H9 (cell line): ENCODE results near the gene MRPS31. TPM values are rescaled to one million over a fixed set of nuclear protein-coding genes. Genes with fewer than 3 reads are reported as not detected.

Experiments
- DNase-seq: peaks from one replicate; pipeline ENCODE4 v3.0.0-alpha.2; 2017
- H2AFZ ChIP-seq: one replicate; pipeline ENCODE4 v1.6.1; 2013; ENCODE audit warnings: mild to moderate bottlenecking, low read length, control low read depth, moderate library complexity
- H2AK5ac ChIP-seq: 2 replicates; pipeline ENCODE4 v1.6.1; 2013; ENCODE audit warnings: low read length, control low read depth, mixed read lengths; ENCODE audit not compliant: insufficient read length
- H2BK120ac ChIP-seq: one replicate; pipeline ENCODE4 v1.6.1; 2013; ENCODE audit warnings: low read depth, mild to moderate bottlenecking, low read length, control low read depth, inconsistent platforms; ENCODE audit not compliant: poor library complexity, severe bottlenecking
- H2BK12ac ChIP-seq: 2 replicates; pipeline ENCODE4 v1.6.1; 2013; ENCODE audit warnings: low read length, control low read depth, mixed read lengths, low read depth; ENCODE audit not compliant: insufficient read length
- H2BK15ac ChIP-seq: 2 replicates; pipeline ENCODE4 v1.6.1; 2013; ENCODE audit warnings: low read depth, low read length, control low read depth
- H2BK20ac ChIP-seq: one replicate; pipeline ENCODE4 v1.6.1; 2013; ENCODE audit warnings: low read depth, mild to moderate bottlenecking, low read length, control low read depth, inconsistent platforms; ENCODE audit not compliant: poor library complexity, severe bottlenecking
- H2BK5ac ChIP-seq: 2 replicates; pipeline ENCODE4 v1.6.1; 2013; ENCODE audit warnings: low read length, control low read depth, mixed read lengths; ENCODE audit not compliant: insufficient read length
- H3K14ac ChIP-seq: 2 replicates; pipeline ENCODE4 v1.6.1; 2013; ENCODE audit warnings: low read length, control low read depth; ENCODE audit not compliant: insufficient read depth
- H3K18ac ChIP-seq: 2 replicates; pipeline ENCODE4 v1.6.1; 2013; ENCODE audit warnings: low read depth, mild to moderate bottlenecking, mixed read lengths, low read length, control low read depth; ENCODE audit not compliant: insufficient read length
- H3K23ac ChIP-seq: 2 replicates; pipeline ENCODE4 v1.6.1; 2013; ENCODE audit warnings: low read length, control low read depth, mixed read lengths, low read depth; ENCODE audit not compliant: insufficient read length
- H3K23me2 ChIP-seq: 2 replicates; pipeline ENCODE4 v1.6.1; 2013; ENCODE audit warnings: low read depth, mild to moderate bottlenecking, mixed read lengths, low read length, control low read depth; ENCODE audit not compliant: insufficient read length, poor library complexity, severe bottlenecking
- H3K27ac ChIP-seq: 2 replicates; pipeline ENCODE4 v1.5.1; 2013; ENCODE audit warnings: low read length, control low read depth, mixed read lengths, low read depth; ENCODE audit not compliant: insufficient read length
- H3K27me3 ChIP-seq: 2 replicates; pipeline ENCODE4 v1.6.1; 2013; ENCODE audit warnings: low read length, control low read depth, inconsistent platforms; ENCODE audit not compliant: insufficient read depth
- H3K4ac ChIP-seq: 2 replicates; pipeline ENCODE4 v1.6.1; 2013; ENCODE audit warnings: low read depth, mild to moderate bottlenecking, control low read depth, inconsistent platforms, low read length, moderate library complexity
- H3K4me1 ChIP-seq: 2 replicates; pipeline ENCODE4 v1.6.1; 2013; ENCODE audit warnings: low read length, control low read depth, inconsistent platforms; ENCODE audit not compliant: insufficient read depth
- H3K4me2 ChIP-seq: 2 replicates; pipeline ENCODE4 v1.6.1; 2013; ENCODE audit warnings: low read length, control low read depth, mixed read lengths; ENCODE audit not compliant: insufficient read length, insufficient read depth
- H3K56ac ChIP-seq: 2 replicates; pipeline ENCODE4 v1.6.1; 2013; ENCODE audit warnings: low read depth, mild to moderate bottlenecking, mixed read lengths, low read length, control low read depth; ENCODE audit not compliant: insufficient read length
- H3K79me1 ChIP-seq: 2 replicates; pipeline ENCODE4 v1.6.1; 2013; ENCODE audit warnings: low read depth, mild to moderate bottlenecking, moderate library complexity, low read length, control low read depth, inconsistent platforms; ENCODE audit not compliant: insufficient read depth, poor library complexity, severe bottlenecking
- H3K79me2 ChIP-seq: 2 replicates; pipeline ENCODE4 v1.6.1; 2013; ENCODE audit warnings: low read length, control low read depth, inconsistent platforms; ENCODE audit not compliant: insufficient read depth
- H3K9ac ChIP-seq: 2 replicates; pipeline ENCODE4 v1.6.1; 2013; ENCODE audit warnings: low read length, control low read depth, mixed read lengths; ENCODE audit not compliant: insufficient read length; ENCODE audit errors: extremely low read depth
- H3K9me3 ChIP-seq: one replicate; pipeline ENCODE4 v1.6.1; 2013; ENCODE audit warnings: low read depth, low read length, inconsistent platforms; ENCODE audit not compliant: control insufficient read depth
- H3T11ph ChIP-seq: one replicate; pipeline ENCODE4 v1.6.1; 2013; ENCODE audit warnings: mild to moderate bottlenecking, low read length, control low read depth, inconsistent platforms
- H4K20me1 ChIP-seq: one replicate; pipeline ENCODE4 v1.6.1; 2013; ENCODE audit not compliant: control insufficient read depth, insufficient read length, insufficient read depth
- H4K5ac ChIP-seq: 2 replicates; pipeline ENCODE4 v1.6.1; 2013; ENCODE audit warnings: low read depth, mild to moderate bottlenecking, mixed read lengths, low read length, control low read depth; ENCODE audit not compliant: insufficient read length
- H4K8ac ChIP-seq: replicated peaks from 2 replicates; pipeline ENCODE4 v1.6.1; 2013; ENCODE audit warnings: low read length, control low read depth, mixed read lengths, low read depth; ENCODE audit not compliant: insufficient read length
- H4K91ac ChIP-seq: 2 replicates; pipeline ENCODE4 v1.6.1; 2013; ENCODE audit warnings: low read depth, mild to moderate bottlenecking, moderate library complexity, mixed read lengths, low read length, control low read depth; ENCODE audit not compliant: insufficient read length
- H3K27ac Mint-ChIP-seq, 3 experiments: 2 replicates in 2 of 3; 3 replicates in 1 of 3; pipeline ENCODE4 v1.8.0; 2020 to 2021; ENCODE audit warnings: mixed read lengths in 3 of 3, mild to moderate bottlenecking in 1 of 3, moderate library complexity in 1 of 3
- H3K27me3 Mint-ChIP-seq: 2 replicates; pipeline ENCODE4 v1.8.0; 2021; ENCODE audit warnings: low read depth, mild to moderate bottlenecking, moderate library complexity, mixed read lengths
- H3K36me3 Mint-ChIP-seq, 3 experiments: 2 replicates in 2 of 3; 3 replicates in 1 of 3; pipeline ENCODE4 v1.8.0; 2020 to 2021; ENCODE audit warnings: low read depth in 3 of 3, mixed read lengths in 3 of 3; ENCODE audit not compliant: insufficient read depth in 1 of 3
- H3K4me1 Mint-ChIP-seq, 2 experiments: 2 replicates each; pipeline ENCODE4 v1.8.0; 2020; ENCODE audit warnings: mixed read lengths in 2 of 2
- H3K4me3 Mint-ChIP-seq, 2 experiments: 2 replicates in 1 of 2; 3 replicates in 1 of 2; pipeline ENCODE4 v1.8.0; 2020 to 2021; ENCODE audit warnings: mild to moderate bottlenecking in 2 of 2, mixed read lengths in 2 of 2, moderate library complexity in 1 of 2
- H3K9me3 Mint-ChIP-seq, 2 experiments: 2 replicates in 1 of 2; 3 replicates in 1 of 2; pipeline ENCODE4 v1.8.0; 2020; ENCODE audit warnings: mild to moderate bottlenecking in 2 of 2, mixed read lengths in 2 of 2, moderate library complexity in 1 of 2
- WGBS: extraction: QIAGEN DNeasy Blood & Tissue Kit; methylation state at CpG from one replicate; pipeline ENCODE4 v1.1.7; 2013; ENCODE audit warnings: missing lambda C conversion rate, low lambda C conversion rate, mixed read lengths; ENCODE audit not compliant: insufficient read length; ENCODE audit errors: extremely low coverage; 5-methylcytosine and 5-hydroxymethylcytosine counted together
- total RNA-seq: library from RNA; stranded (reverse); gene quantifications from 2 replicates; pipeline ENCODE4 v1.2.1, GENCODE V29; 2021
- TF ChIP-seq, protein P1 (sequence below): fragments of 200-600 bp; sonication (generic); conservative IDR thresholded peaks from 3 replicates; pipeline ENCODE4 v1.8.0; 2021; ENCODE audit warnings: antibody characterized with exemption, mild to moderate bottlenecking

MRPS31 gene
- total RNA-seq, 1 experiment from 2014 or later = 27.3 TPM

- Histone ChIP-seq H4K8ac (no peak overlapping the region), H3K23me2 (no peaks in the 10 kb centered on the region)
- no peaks in the 10 kb centered on the region; a peak in 2 of 5 replicates for H3K9me3 Mint-ChIP-seq
These were observed 78.0 kb downstream of the MRPS31 start for GRCh38 chr13:40692946-40693345.

More at GRCh38 chr13:40692946-40693345, 78.0 kb downstream of the MRPS31 start:
- Histone ChIP-seq H3K4me1 (no peaks in the 10 kb centered on the region), H2BK120ac (no peak overlapping the region), H2AK5ac (no peak overlapping the region), H4K5ac (no peak overlapping the region), H2BK12ac (no peak overlapping the region), H2BK5ac (no peak overlapping the region), H3K18ac (no peak overlapping the region), H3K4ac (no peak overlapping the region), H3K14ac (no peak overlapping the region), H3K79me2 (no peaks in the 10 kb centered on the region), H3K9ac (no peak overlapping the region), H4K20me1 (no peaks in the 10 kb centered on the region), H3K27me3 (no peaks in the 10 kb centered on the region), H3K27ac (no peak overlapping the region), H3K23ac (no peak overlapping the region), H3K56ac (no peak overlapping the region), H4K91ac (no peak overlapping the region), H3K4me2 (no peak overlapping the region), H2BK20ac (no peak overlapping the region), H3K9me3 (no peaks in the 10 kb centered on the region), H3T11ph (no peak overlapping the region), H3K79me1 (no peaks in the 10 kb centered on the region), H2BK15ac (no peak overlapping the region), H2AFZ (no peak overlapping the region)
- TF ChIP-seq, protein P1, sequence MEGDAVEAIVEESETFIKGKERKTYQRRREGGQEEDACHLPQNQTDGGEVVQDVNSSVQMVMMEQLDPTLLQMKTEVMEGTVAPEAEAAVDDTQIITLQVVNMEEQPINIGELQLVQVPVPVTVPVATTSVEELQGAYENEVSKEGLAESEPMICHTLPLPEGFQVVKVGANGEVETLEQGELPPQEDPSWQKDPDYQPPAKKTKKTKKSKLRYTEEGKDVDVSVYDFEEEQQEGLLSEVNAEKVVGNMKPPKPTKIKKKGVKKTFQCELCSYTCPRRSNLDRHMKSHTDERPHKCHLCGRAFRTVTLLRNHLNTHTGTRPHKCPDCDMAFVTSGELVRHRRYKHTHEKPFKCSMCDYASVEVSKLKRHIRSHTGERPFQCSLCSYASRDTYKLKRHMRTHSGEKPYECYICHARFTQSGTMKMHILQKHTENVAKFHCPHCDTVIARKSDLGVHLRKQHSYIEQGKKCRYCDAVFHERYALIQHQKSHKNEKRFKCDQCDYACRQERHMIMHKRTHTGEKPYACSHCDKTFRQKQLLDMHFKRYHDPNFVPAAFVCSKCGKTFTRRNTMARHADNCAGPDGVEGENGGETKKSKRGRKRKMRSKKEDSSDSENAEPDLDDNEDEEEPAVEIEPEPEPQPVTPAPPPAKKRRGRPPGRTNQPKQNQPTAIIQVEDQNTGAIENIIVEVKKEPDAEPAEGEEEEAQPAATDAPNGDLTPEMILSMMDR = no peak
- Mint-ChIP-seq H3K36me3 (no peaks in the 10 kb centered on the region; a peak in 1 of 7 replicates), H3K4me3 (no peak overlapping the region; a peak in 1 of 5 replicates), H3K27me3 (no peaks in the 10 kb centered on the region), H3K27ac (no peak overlapping the region), H3K4me1 (peaks cover 1 to 2% of the 10 kb centered on the region in 2 experiments)
- no CpG with 5 or more reads among the region's 2 CpGs for WGBS
- DNase-seq = no peak
